PC-9 (cell line): ENCODE data around the gene CUL3. TPM values are rescaled to one million over a fixed set of nuclear protein-coding genes. Genes with fewer than 3 reads are reported as not detected.

Experiments
- BruUV-seq: library from RNA; stranded (reverse); fragments of 400-500 nt; replicated peaks from 2 replicates; lab custom pipeline; 2021; lab: Mats Ljungman, UMichigan
- CTCF ChIA-PET: fragments of 300-600 bp; sonication (Branson Sonifier 250); formaldehyde crosslinking; loops from one replicate; lab custom pipeline; 2022; ENCODE audit warnings: antibody characterized with exemption; lab: Charles Lee
- POLR2A ChIA-PET: fragments of 300-600 bp; sonication (Branson Sonifier 250); formaldehyde crosslinking; loops from one replicate; lab custom pipeline; 2022; ENCODE audit warnings: antibody characterized with exemption; ENCODE audit not compliant: unreplicated experiment; lab: Charles Lee
- DNase-seq, 2 experiments: peaks; one replicate each; pipeline versions ENCODE4 v3.0.0 to v3.0.0-alpha.2; 2015 to 2022; ENCODE audit warnings: mixed read lengths in 1 of 2
- H2AFZ ChIP-seq: fragments of 200-600 bp; sonication (generic); 2 replicates; pipeline ENCODE4 v1.8.1; 2017; ENCODE audit warnings: antibody characterized with exemption
- H3F3A ChIP-seq: fragments of 200-600 bp; sonication (generic); 2 replicates; pipeline ENCODE4 v1.8.1; 2017; ENCODE audit warnings: antibody characterized with exemption, mild to moderate bottlenecking, low read depth; ENCODE audit not compliant: insufficient read depth
- H3K27ac ChIP-seq: fragments of 200-600 bp; sonication (generic); 2 replicates; pipeline ENCODE4 v1.6.1; 2016; ENCODE audit warnings: mixed run types
- H3K27me3 ChIP-seq: fragments of 200-600 bp; sonication (generic); 2 replicates; pipeline ENCODE4 v1.6.1; 2016; ENCODE audit warnings: low read depth, mixed run types; ENCODE audit not compliant: insufficient read depth
- H3K36me3 ChIP-seq: fragments of 200-600 bp; sonication (generic); 2 replicates; pipeline ENCODE4 v1.6.1; 2016; ENCODE audit warnings: low read depth, mixed run types
- H3K4me1 ChIP-seq: fragments of 200-600 bp; sonication (generic); replicated peaks from 2 replicates; pipeline ENCODE4 v1.6.1; 2016; ENCODE audit warnings: mixed run types; ENCODE audit not compliant: insufficient read depth
- H3K4me2 ChIP-seq: fragments of 200-600 bp; sonication (generic); 2 replicates; pipeline ENCODE4 v1.6.1; 2017; ENCODE audit warnings: mixed run types
- H3K4me3 ChIP-seq: fragments of 200-600 bp; sonication (generic); 2 replicates; pipeline ENCODE4 v1.6.1; 2016; ENCODE audit warnings: mixed run types
- H3K79me2 ChIP-seq: fragments of 200-600 bp; sonication (generic); 2 replicates; pipeline ENCODE4 v1.6.1; 2017; ENCODE audit warnings: low read depth, mixed run types
- H3K9me2 ChIP-seq: fragments of 200-600 bp; sonication (generic); 2 replicates; pipeline ENCODE4 v1.8.1; 2017; ENCODE audit warnings: mild to moderate bottlenecking; ENCODE audit not compliant: insufficient read depth
- H3K9me3 ChIP-seq: fragments of 200-600 bp; sonication (generic); 2 replicates; pipeline ENCODE4 v1.8.1; 2016; ENCODE audit warnings: low read depth; ENCODE audit not compliant: insufficient read depth
- H4K20me1 ChIP-seq: fragments of 200-600 bp; sonication (generic); 2 replicates; pipeline ENCODE4 v1.8.1; 2017; ENCODE audit not compliant: insufficient read depth
- CTCF ChIP-seq: fragments of 200-600 bp; sonication (generic); conservative IDR thresholded peaks from 2 replicates; pipeline ENCODE4 v1.6.1; 2017; ENCODE audit warnings: mixed run types, antibody characterized with exemption, mild to moderate bottlenecking, moderate library complexity
- EZH2 ChIP-seq: fragments of 200-600 bp; sonication (generic); IDR thresholded peaks from 2 replicates; pipeline ENCODE4 v1.8.0; 2017; ENCODE audit warnings: antibody characterized with exemption, low read depth
- intact Hi-C: fragments of 100-400 bp; cut with micrococcal nuclease; formaldehyde crosslinking; loops from one replicate; pipeline ENCODE4 v1.10.0; 2022; ENCODE audit not compliant: unreplicated experiment
- total RNA-seq: library from RNA; stranded (reverse); gene quantifications from 2 replicates; pipeline ENCODE4 v1.2.3, GENCODE V29; 2021

The CUL3 gene
- total RNA-seq, 1 experiment from 2014 or later = 200 TPM

- Histone ChIP-seq H3K9me3 (no peaks in the 10 kb centered on the region), H4K20me1 (no peaks in the 10 kb centered on the region), H3K4me3 (no peak overlapping the region), H3K36me3 (no peaks in the 10 kb centered on the region), H3K9me2 (no peaks in the 10 kb centered on the region), H3K4me2 (no peak overlapping the region), H3K27me3 (no peaks in the 10 kb centered on the region), H2AFZ (no peak overlapping the region), H3K4me1 (peaks cover 15% of the 10 kb centered on the region), H3F3A (peaks cover 12% of the 10 kb centered on the region; the same call in 1 of the 2 replicates), H3K27ac (no peak overlapping the region), H3K79me2 (no peaks in the 10 kb centered on the region)
- BruUV-seq = no TSS peak
- DNase-seq = no peak
- TF ChIP-seq CTCF = no peak
- TF ChIP-seq EZH2 = no peak
- intact Hi-C loops = no loop called here
- POLR2A ChIA-PET = interaction anchor here (0.7 kb wide), 1 partner anchor 968 kb away, joined by 6 read pairs; no protein-coding TSS in a partner anchor
- CTCF ChIA-PET = no interaction called here
These were observed 164.1 kb downstream of the CUL3 start for GRCh38 chr2:224421065-224421464.

Other genes with a start within 250 kb of the CUL3 start
- 0.17 and 0.60 TPM in 2 replicates for gene FAM124B, start 183.3 kb downstream of the CUL3 start, total RNA-seq
- gene CCDC195, start 131.0 kb upstream of the CUL3 start, total RNA-seq = not detected in 2 replicates